ENCODE measurements around the gene ODAD3. TPM values are rescaled to one million over a fixed set of nuclear protein-coding genes. Genes with fewer than 3 reads are reported as not detected.

The ODAD3 gene
- total RNA-seq, 1 donor from 2014 or later, result 0.40 TPM

DNA sequence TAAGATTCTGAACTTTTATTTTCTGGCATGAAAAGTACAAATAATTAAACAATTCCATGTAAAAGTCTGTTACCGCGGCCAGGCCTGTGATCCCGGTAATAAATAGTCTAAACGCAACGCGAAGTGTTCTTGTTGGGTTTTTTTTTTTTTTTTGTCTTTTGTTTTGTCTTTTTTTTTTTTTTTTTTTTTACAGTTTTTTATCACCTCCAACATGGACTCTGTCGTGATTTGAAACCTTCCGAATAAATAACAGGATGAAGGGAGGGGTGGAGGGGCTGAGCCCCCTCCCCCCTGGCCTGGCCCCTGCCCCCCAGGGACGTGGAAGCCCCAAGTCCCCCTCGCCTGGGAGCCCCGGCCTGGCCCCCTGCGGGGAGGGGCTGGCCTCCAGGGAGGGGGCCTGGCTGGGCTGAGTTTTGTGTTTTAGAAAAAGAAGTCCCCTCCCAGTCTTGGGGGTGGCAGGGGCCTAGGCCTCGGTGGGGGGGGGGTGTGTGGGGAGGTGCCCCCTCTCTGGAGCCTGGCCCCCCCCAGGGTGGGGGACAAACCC, 16.5 kb upstream of the ODAD3 start:
- DNase-seq (ENCODE audit: low read depth), result no peak
- no peak overlapping the region for H3K4me3 ChIP-seq (ENCODE audit: low read depth, low read length)
- TF ChIP-seq CTCF (conservative IDR thresholded peaks at IDR 0.05; ENCODE audit: low read depth, low read length), result no peak

DNA sequence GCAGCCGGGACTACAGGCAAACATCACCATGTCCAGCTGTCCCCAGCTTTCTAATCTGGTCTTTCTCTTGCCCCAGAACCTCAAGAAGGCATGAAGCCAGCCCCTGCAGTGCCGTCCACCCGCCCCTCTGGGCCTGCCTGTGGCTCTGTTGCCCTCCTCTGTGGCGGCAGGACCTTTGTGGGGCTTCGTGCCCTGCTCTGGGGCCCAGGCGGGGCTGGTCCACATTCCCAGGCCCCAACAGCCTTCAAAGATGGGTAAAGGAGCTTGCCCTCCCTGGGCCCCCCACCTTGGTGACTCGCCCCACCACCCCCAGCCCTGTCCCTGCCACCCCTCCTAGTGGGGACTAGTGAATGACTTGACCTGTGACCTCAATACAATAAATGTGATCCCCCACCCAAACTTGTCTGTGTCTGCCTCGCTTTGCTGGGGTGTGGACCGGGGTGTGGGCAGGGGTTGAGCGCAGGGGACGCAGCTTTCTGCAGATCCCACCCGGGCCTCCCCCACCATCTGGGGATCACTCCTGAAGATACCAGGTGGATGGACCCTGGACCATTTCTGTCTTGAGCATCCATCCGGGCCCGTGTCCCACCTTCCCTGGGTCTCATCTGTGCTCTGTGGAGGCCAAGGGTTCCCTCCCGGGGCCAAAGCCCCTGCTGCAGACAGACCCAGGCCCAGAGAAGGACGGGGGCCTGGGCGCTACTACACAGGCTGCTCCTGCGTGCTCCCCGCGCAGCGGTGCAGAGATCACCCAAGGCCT, 15.8 kb upstream of the ODAD3 start:
- DNase-seq (ENCODE audit: low read depth), result no peak
- TF ChIP-seq CTCF (conservative IDR thresholded peaks at IDR 0.05; ENCODE audit: low read depth, low read length), result no peak
- no peak overlapping the region for H3K4me3 ChIP-seq (ENCODE audit: low read depth, low read length)

DNA sequence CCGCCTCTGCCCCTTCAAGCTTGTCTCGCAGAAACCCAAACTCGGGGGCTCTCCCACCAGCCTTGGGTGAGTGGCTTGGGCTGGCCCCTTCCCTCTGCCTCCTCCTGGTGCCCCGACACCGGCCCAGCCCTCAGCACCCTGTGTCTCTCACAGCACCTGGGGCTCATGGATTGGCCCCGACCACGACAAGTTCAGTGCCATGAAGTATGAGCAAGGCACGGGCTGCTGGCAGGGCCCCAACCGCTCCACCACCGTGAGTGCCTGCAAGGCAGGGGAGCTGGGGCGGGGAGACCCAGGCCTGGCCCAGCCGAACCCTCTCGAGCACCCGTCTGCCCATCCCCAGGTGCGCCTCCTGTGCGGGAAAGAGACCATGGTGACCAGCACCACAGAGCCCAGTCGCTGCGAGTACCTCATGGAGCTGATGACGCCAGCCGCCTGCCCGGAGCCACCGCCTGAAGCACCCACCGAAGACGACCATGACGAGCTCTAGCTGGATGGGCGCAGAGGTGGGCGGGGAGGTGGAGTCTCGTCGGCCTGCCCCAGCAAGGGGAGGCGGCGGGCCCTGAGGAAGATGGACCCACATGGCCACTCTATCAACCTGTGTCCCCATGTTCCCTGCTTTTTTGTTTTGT, 14.1 kb upstream of the ODAD3 start:
- DNase-seq (ENCODE audit: low read depth), result no peak
- no peak overlapping the region for H3K4me3 ChIP-seq (ENCODE audit: low read depth, low read length)
- TF ChIP-seq CTCF (conservative IDR thresholded peaks at IDR 0.05; ENCODE audit: low read depth, low read length), result no peak

DNA sequence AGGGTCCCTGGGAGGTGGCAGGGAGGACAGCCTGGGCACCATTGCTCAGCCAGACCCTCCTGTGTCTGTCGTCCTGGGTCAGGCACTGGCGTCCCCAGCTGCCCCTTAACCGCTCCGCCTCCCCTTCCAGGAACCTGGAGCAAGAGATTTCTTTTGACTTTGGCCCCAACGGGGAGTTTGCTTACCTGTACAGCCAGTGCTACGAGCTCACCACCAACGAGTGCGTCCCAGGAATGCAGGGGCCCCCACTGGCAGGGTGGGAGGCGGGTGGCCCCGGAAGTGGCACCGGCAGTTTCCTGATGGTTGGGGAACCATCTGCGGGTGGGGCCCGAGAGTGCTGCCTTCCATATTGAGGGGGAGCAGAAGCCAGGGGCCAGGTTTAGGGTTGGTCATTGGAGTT, 13.5 kb upstream of the ODAD3 start:
- H3K4me3 ChIP-seq (ENCODE audit: low read depth, low read length), result no peak overlapping the region
- no peak for DNase-seq (ENCODE audit: low read depth)
- no peak for TF ChIP-seq CTCF (conservative IDR thresholded peaks at IDR 0.05; ENCODE audit: low read depth, low read length)

DNA sequence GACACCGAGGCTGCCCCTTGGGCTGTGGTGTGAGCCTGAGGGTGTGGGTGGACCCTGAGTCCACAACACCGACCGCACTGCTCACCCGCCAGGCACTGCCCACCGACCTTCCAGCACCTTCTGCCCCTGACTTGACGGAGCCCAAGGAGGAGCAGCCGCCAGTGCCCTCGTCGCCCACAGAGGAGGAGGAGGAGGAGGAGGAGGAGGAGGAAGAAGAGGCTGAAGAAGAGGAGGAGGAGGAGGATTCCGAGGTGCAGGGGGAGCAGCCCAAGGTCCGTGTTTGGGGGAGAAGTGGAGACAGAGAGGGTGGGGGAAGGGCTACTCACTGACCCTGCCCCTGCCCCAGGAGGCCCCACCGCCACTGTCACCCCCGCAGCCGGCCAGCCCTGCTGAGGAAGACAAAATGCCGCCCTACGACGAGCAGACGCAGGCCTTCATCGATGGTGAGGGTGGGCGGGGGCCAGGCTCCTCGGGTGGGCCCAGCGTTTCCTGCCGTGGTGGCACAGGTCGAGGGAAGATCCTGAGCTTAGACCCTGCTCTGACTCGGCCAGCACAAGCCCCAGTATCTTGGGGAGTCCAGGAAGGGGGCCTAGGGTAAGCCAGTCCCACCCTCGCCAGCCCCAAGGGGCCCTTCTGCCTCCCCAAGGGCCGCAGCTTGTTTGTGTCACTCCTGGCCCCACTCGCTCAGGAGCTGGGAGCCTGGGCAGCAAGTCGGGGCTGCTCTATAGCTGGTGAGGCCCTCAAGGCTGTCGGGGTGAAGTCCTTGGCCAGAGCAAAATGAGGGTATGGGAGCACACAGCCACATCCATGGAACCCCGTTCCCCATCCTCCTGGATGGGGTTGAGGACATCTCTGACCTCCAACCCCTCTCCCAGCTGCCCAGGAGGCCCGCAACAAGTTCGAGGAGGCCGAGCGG, 12.7 kb upstream of the ODAD3 start:
- TF ChIP-seq CTCF (conservative IDR thresholded peaks at IDR 0.05; ENCODE audit: low read depth, low read length), result no peak
- H3K4me3 ChIP-seq (ENCODE audit: low read depth, low read length), result no peak overlapping the region
- no peak for DNase-seq (ENCODE audit: low read depth)

- H3K4me3 ChIP-seq (ENCODE audit: low read depth, low read length), result no peak overlapping the region
- DNase-seq (ENCODE audit: low read depth), result no peak
- TF ChIP-seq CTCF (conservative IDR thresholded peaks at IDR 0.05; ENCODE audit: low read depth, low read length), result peak; percentile 86
Measured at GRCh38 chr19:11446652-11447301, 11.9 kb upstream of the ODAD3 start.
